Stimulated activated CD4-positive, alpha-beta T cell treated with anti-CD3 and anti-CD28 coated beads, Interleukin-4, amount 100 ng/mL, for 24 hours (primary cell): ENCODE results near the gene NCF4.

ENCODE experiments used
- DNase-seq: peaks from one replicate; pipeline ENCODE4 v3.0.0-alpha.2; 2020

The NCF4 gene

DNA sequence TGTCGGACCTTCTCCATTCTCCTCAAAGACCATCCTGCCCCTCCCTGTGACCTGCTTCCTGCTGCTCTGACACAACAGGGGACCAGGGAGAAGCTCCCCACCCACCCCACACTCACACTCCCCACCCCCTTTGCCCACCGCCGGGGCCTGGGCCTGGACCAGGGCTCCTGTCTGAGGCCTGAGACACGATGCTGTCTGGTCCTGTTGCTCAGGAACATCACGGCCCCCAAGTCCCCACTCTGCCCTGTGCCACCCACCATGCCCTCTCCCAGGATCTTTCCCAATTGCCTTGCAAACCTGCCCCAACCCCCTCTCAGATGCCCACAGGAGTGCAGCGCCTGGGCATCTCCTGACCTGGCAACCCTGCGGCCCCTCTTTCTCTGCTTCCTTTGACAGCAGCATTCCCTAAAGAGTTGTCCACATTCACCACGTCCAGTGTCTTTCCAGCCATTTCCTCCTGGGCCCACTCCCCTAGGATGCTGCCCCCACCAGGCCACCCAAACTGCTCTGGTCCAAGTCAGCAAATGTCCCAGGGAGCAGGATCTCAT, 63.4 kb downstream of the NCF4 start:
- DNase-seq = no peak

DNA sequence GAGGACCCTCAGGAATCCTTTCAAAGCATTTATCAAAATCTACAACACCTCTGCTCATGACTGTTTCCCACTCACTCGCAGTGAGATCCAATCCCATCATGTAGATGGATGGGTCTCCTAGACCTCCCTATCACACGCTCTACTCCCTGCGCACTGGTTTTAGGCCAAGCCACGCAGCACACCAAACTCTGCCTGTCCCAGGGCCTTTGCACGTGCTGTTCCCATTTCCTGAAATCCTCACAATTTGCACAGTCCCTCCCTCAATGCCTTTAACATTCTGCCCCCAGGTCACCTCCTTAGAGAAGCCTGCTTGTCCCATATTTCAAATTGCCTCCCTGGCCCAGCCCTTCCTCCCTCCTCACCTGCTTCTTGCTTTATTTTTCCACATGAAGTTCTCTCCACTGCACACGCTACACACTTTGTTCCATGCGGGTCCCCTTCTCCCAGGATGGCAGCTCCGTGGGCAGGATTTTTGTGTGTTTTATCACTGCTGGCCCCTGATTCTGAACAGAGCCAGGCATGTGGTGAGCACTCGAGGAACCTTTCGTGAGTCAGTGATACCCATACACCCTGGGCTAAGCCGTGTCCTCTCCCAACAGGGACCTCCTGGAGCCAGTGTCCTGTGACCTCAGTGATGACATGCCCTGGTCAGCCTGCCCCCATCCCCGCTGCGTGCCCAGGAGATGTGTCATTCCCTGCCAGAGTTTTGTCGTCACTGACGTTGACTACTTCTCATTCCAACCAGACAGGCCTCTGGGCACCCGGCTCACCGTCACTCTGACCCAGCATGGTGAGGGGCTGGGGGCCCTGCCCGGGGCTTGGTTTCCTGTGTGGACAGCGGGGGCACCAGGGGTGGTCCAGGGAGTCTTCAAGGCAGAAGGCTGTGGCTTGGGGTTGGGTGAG, 64.8 kb downstream of the NCF4 start:
- DNase-seq = no peak

DNA sequence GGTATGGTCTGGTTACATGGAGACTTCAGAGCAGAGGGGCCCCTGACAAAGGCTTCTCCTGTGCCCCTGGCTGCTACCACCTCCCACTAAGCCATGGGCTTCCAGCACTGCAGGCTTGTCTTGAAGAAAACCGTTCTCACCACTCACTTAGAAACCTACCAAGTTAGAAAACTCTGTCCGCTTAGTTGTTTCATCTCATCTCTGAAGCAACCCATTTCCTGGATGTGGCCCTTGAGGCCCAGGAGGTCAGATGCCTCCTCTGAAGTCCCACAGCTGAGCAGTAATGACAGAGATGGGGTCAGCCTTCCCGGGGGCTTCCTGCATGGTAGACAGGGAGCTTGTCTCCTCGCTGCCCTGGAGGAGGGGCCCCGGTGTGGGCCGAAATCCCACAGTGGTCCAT, 65.5 kb downstream of the NCF4 start:
- no peak for DNase-seq

DNA sequence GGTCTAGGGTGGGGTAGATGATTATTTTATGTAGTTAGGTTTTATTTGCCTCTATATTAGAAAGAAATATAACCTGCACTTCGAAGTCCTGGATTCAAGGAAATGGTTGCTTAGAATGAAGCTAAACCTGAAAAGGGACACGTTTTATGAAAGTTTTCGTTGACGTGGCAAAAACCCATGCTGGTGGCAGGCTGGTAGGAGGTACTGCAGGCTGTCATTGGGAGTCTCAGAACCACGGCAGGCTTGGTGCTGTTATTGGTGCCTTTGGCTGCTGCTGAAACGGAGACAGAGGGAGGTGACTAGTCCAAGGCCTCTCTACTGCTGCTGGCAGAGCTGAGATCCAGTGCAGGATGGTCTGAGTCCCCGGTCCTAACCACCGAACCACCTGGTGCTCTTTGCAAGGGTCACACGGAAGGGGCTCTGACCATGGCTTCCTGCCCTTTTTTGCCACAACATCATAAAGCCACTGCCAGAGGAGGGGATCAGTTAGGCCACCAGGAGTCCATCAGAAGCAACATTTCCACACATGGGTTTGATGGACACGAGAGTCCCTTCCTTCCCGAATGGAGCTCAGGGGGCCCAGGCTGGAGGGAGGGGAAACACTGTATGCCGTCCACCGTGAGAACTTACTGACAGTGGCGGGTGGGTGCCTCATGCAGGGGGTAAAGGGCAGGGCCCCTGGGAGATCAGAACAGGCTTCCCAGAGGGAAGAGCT, 66.1 kb downstream of the NCF4 start:
- DNase-seq = no peak
